Stimulated activated CD4-positive, alpha-beta T cell treated with anti-CD3 and anti-CD28 coated beads, Interleukin-1b, Interleukin-23, amount 100 ng/mL, for 1 hour (primary cell): ENCODE data around the gene G6PD.

Experiments used
- DNase-seq, 2 donors: peaks; one replicate each; pipeline ENCODE4 v3.0.0-alpha.2; 2020; ENCODE audit warnings: low read depth in 2 of 2

Gene G6PD

DNA sequence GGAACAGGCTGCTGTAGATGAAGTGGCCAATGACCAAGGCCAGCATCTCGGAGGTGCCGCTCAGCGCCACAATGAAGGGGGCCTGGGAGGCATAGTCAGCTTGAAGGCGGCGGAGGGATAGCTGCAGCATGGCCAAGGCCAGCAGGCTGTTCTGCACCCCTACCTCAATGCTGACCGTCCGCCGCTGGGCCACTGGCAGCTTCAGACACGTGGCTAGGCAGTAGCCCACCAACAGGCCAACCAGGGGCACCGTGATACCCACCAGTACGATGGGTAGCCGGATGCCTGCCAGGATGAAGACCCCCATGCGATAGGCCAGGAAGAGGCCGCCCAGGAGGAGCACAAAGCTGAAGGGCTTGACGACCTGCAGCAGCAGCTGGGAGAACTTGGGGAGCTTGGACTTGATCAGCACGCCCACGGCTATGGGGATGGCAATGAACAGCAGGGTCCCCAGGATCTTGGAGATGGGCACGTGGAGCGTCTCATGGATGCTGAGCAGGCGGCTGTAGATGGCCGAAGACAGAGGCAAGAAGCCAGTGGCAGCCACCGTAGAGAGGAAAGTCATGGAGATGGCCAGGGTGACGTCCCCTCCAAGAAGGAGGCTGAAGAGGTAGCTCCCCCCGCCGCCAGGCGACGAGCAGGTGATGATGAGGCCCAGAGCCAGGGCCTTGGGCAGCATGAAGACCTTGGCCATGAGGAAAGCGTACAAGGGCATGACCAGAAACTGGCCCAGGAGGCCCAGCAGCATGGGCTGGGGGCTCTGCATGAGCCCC is 58.9 kb downstream of the G6PD start:
- no peak for DNase-seq

DNA sequence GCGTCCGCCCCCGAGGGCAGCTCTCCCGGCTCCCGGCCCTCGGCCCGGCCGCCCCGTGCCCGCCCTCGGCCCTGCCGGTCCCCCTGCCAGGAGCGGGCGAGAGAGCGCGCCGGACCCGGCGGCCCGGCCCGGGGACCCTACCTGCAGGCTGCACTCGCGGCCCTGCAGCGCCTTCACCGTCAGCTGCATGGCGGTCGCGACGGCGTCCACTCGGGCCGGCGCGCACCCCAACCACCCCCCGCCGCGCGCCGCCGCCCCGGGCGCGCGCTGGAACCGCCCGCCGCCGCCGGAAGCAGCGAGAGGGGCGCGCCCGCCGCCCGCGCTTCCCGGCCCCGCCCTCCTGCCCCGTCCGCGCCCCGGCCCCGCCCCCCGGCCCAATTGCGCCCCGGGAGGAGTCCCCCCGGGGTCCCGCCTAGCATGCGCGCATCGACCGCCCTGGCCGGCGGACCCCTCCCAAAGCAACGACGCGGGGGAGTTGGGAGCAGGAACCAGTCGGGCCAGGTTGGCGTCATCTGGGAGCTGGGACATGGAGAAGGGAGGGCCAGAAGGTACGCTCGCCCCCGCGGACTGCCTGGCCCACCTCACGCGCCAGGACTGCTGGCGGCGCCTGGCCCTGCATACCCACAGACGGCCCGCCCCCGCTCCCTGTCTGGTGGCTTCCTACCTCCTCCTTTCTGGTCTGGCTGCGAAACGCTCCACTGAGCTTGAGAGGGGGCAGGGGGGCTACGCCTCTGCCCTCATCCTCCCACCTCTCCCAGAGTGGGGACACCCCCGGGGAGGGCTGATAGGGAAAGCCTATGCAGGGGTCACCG is 60.0 kb downstream of the G6PD start, which contains the start of gene UBL4A:
Gene UBL4A (minus strand): TSS at position 220 of the 812 bp plus-strand sequence. CDS start 31 bp downstream, at position 189.
- DNase-seq: peak in 1 of 2 donors; percentile 27

DNA sequence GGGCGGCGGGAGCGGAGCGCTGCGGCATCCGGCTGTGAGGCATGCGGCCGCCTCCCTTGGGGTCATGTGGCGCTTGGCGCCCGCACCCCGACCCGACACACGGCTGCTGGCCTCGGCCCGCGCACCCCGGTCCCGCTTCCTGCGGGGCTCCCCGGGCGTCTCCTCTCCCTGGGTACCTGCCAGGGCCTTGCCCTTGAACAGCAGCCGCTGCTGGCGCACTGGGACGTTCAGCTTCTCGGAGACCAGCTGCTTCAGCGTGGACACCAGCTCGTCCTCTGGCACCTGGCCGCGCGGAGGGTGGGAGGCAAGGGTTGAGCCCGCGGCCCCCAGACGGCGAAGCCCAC is 60.6 kb downstream of the G6PD start:
- no peak for DNase-seq

DNA sequence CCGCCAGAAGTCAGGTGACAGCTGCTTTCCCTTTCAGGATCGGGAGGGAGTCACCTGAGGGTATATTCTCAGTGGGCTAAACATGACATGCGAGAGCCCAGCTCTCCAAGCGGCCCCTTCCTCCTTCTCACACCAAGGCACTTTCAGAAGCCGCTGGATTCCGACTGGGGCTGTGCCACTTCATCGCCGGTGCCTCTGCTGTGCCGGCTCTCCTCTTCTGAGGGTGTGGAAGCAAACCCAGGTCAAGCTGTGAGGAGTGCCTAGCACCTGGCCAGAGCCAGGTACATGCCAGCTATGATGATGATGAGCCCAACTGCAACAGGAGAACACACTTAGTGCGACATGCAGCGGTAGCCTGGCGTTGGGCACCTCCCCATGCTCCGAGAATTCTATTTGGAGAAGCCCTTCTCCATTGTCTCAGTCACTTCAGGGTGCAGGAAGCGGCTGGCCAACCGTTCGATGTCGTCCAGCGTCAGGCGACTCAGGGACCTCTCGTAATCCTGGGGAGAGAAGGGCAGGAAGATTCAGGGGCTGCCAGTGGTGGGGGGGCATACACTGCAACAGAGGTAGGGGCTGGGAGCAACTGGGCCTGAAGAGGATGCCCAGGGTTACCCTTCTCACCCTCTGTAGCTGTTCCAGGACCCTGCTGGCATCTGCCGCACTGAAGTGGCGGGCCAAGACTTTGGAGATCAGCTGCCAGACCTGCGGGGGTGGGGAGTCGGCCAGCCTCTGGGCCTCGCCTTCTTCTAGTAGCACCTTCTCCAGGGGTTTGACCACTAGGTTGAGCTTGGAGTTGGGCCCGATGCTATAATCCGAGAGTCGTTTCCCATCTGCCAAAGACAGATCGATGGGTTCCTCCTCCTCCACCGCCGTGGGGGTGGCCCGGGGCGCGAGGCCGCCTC is 61.2 kb downstream of the G6PD start:
- DNase-seq: no peak

DNA sequence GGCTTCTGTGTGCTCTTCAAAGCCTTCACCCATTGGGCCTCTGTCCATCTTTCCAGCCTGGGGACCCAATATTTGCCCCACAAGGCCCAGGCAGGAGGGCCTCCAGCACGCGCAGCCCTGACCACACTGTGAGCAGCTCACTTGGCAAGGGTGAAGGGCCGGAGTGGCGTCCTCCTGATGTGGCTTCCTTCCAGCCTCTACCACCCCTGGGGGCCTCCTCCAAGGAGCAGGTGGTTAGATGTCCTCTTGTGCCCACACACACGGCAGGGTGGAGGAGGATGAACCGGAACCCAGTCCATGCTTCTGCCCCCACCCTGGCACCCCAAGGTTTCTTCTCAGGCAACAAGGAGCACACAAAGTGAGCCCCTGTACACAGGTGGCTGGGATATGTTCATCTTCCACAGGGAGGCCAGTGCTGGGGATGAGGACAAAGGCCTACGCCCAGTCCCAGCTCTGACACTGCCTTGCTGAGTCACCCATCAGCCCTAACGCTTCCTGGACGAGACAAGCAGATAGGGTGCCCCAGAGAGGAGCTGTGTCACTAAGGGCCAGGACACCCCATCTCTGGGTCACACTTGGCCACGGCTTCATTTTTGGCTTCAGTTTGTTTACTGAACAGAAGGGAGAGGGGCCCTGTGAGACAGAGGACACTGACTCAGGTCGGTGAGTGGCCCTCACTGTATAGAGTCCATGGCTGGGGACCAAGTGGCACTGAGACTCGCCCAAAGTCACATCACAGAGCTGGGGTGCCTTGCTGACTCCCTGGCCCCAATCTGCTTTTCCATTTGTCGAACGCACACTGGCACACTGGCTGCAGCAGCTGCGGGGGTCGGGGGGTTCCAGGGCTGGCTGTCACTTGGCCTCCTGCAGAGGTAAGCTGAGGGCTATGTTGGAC is 62.1 kb downstream of the G6PD start:
- DNase-seq: no peak

DNA sequence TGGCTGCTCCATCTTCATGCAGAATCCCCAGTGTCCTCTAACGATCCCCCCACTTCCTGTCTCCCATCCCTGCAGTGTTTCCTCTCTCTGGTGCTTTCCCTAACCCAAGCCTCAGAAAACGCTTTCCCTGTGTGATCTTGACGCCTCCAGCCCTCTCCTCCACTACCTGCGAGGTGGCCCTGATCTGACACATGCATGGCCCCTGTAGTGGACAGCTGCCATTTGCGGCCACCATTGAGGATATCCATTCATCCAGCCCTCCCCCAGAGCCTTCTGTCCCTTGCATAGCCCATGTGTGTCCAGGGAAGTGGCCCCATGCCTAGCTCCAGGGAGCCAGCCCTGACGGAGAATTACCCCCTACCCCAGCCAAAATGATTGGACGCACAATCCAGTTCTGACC is 63.3 kb downstream of the G6PD start:
- no peak for DNase-seq

DNA sequence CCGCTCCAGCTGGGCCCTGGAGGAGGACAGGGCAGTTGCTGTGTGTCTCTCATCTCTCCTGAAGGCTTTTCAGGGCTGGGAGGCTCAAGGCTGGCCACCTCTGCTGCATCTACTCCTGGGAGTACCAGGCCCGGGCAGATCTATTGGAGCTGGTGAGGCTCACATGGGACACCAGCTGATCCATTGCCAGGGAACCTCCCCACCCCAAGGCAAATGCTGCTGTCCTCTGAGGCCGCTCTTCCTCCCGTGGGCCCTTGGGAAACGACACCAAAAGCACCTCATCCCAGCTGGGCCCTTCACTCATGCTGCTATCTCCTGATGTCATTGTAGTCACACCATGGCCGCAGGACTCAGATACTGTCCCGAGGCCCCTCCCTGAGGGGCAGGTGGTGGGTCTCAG is 63.9 kb downstream of the G6PD start:
- no peak for DNase-seq

DNA sequence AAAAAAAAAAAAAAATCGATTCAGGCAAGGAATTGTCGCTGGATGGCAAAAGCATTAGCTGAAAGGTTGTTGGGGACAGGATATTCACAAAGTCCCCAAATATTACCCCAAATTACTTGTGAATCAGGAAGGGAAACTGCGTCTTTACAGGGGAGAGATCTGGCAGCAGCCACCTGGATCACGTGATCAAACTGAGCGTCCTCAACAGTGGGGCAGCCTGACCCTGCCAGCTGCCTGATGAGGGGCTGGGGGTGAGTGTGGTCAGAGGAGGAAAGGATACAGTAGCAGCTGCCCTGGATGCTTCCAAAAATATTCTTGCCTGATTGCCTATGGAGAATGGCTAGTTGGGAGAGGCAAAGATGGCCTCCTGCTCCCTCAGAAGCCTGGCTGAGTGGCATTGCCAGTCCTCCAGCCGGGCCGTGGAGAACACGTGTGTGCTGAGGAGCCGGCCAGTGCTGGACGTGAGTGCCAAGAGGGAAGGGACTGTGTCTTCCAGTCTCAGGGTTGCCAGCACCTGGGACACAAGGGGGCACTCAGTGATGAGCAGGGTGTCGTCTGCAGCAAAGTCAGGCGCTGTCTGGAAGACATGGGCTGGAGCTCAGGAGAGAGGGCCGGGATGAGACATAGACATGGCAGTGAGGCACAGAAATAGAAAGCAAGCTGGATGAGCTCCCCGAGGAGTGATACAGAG is 64.6 kb downstream of the G6PD start:
- no peak for DNase-seq
